Vagina (tissue), 2 donors: Measurements from ENCODE around the gene ZNF816.

Source experiments
- POLR2A ChIP-seq, 2 donors: fragments of 450-650 bp; IDR thresholded peaks; one replicate each; pipeline ENCODE4 v1.6.1; 2017; ENCODE audit warnings: antibody characterized with exemption in 2 of 2, mild to moderate bottlenecking in 2 of 2, moderate library complexity in 2 of 2
- POLR2AphosphoS5 ChIP-seq, 2 donors: sonication (generic); formaldehyde crosslinking; IDR thresholded peaks; one replicate each; pipeline ENCODE4 v1.9.0; 2017; ENCODE audit warnings: antibody characterized with exemption in 2 of 2, mild to moderate bottlenecking in 2 of 2, low read depth in 1 of 2; ENCODE audit not compliant: insufficient read depth in 1 of 2
- TF ChIP-seq, protein P1 (sequence below), 3 experiments: fragments of 450-650 bp in 2 of 3; fragments of 200-600 bp in 1 of 3; sonication (generic) in 1 of 3; IDR thresholded peaks; one replicate each; pipeline ENCODE4 v1.5.1; 2017 to 2019; ENCODE audit warnings: antibody characterized with exemption in 3 of 3, mild to moderate bottlenecking in 2 of 3, moderate library complexity in 2 of 3

DNA sequence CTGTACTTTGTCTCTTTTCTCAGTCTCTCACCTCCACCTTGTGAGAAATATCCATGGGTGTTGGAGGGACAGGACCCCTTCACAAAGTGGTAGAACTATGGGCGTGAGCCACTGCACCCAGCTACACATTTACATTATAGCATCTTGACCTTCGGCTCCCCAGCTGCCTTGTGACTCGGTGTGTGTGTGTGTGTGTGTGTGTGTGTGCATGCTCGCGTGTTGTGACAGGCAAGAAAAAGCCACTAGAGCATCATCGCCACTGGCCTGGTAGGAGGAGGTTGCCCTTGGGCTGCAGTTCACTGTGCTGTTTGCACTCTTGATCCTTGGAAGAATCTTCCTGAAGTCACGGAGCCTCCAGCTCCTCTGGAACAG is 25.7 kb downstream of the ZNF816 start:
- no peak for TF ChIP-seq POLR2A (IDR thresholded peaks at IDR 0.05)
- TF ChIP-seq, protein P1, sequence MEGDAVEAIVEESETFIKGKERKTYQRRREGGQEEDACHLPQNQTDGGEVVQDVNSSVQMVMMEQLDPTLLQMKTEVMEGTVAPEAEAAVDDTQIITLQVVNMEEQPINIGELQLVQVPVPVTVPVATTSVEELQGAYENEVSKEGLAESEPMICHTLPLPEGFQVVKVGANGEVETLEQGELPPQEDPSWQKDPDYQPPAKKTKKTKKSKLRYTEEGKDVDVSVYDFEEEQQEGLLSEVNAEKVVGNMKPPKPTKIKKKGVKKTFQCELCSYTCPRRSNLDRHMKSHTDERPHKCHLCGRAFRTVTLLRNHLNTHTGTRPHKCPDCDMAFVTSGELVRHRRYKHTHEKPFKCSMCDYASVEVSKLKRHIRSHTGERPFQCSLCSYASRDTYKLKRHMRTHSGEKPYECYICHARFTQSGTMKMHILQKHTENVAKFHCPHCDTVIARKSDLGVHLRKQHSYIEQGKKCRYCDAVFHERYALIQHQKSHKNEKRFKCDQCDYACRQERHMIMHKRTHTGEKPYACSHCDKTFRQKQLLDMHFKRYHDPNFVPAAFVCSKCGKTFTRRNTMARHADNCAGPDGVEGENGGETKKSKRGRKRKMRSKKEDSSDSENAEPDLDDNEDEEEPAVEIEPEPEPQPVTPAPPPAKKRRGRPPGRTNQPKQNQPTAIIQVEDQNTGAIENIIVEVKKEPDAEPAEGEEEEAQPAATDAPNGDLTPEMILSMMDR (IDR thresholded peaks at IDR 0.05), result no peak
- TF ChIP-seq POLR2AphosphoS5 (IDR thresholded peaks at IDR 0.05; ENCODE audit: insufficient read depth in 1 of 2, low read depth in 1 of 2), result no peak
